ENCODE data around the gene CCR6.
"Not testable (repeated sequence)": the region's sequence is repeated elsewhere in the genome, so short reads cannot be mapped to it uniquely, and the experiment has no call there.

DNA sequence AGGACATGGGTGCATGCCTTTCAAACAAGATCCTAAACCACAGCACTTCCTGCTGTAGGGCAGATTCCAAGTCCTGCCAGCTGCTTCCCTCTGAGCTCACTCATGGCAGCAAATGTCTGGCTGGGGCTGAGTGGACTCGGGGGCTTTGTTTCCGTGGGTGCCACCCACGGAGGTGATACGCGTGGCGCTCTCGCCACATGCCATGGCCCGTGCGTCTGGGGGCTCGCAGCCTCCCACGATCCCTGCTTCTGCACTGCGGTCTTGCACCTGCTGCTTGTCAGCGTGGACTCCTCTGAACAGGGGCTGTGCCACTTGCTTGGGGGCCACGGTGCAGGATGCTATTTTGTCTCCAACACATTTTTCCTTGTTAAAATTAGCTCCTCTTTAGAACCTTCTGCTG lies 54.4 kb downstream of the CCR6 start:
- TF ChIP-seq, protein P1, sequence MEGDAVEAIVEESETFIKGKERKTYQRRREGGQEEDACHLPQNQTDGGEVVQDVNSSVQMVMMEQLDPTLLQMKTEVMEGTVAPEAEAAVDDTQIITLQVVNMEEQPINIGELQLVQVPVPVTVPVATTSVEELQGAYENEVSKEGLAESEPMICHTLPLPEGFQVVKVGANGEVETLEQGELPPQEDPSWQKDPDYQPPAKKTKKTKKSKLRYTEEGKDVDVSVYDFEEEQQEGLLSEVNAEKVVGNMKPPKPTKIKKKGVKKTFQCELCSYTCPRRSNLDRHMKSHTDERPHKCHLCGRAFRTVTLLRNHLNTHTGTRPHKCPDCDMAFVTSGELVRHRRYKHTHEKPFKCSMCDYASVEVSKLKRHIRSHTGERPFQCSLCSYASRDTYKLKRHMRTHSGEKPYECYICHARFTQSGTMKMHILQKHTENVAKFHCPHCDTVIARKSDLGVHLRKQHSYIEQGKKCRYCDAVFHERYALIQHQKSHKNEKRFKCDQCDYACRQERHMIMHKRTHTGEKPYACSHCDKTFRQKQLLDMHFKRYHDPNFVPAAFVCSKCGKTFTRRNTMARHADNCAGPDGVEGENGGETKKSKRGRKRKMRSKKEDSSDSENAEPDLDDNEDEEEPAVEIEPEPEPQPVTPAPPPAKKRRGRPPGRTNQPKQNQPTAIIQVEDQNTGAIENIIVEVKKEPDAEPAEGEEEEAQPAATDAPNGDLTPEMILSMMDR (IDR thresholded peaks at IDR 0.05; ENCODE audit: poor library complexity), result not testable (repeated sequence)
- TF ChIP-seq EZH2 (IDR thresholded peaks at IDR 0.05; ENCODE audit: borderline replicate concordance), result not testable (repeated sequence)

Data from hepatocyte (in vitro differentiated cells).